Lung (tissue), 12 donors: ENCODE data around the gene OS9. TPM values are rescaled to one million over a fixed set of nuclear protein-coding genes. Genes with fewer than 3 reads are reported as not detected.

Experiments
- ATAC-seq: fragments of 200-7000 bp; cut with Tn5 transposase; one replicate; pipeline ENCODE4 v1.9.1; 2020; ENCODE audit warnings: moderate number of reproducible peaks; ENCODE audit not compliant: insufficient read depth, low FRiP score
- DNase-seq, 3 donors: peaks; one replicate each; pipeline ENCODE4 v3.0.0-alpha.2; 2013 to 2017
- H3K27ac ChIP-seq, 2 donors: one replicate each; pipeline ENCODE4 v1.5.1; 2013; ENCODE audit warnings: mild to moderate bottlenecking in 2 of 2, moderate library complexity in 2 of 2, control low read depth in 1 of 2, inconsistent platforms in 1 of 2, low read depth in 1 of 2, low read length in 1 of 2
- H3K27me3 ChIP-seq, 3 donors: one replicate each; pipeline ENCODE4 v1.5.1; 2013; ENCODE audit warnings: low read length in 2 of 3; ENCODE audit not compliant: control insufficient read depth in 3 of 3, insufficient read depth in 3 of 3
- H3K36me3 ChIP-seq, 4 donors: one replicate each; pipeline ENCODE4 v1.5.1; 2013; ENCODE audit warnings: low read length in 4 of 4, mild to moderate bottlenecking in 1 of 4, moderate library complexity in 1 of 4; ENCODE audit not compliant: control insufficient read depth in 4 of 4, insufficient read depth in 4 of 4
- H3K4me1 ChIP-seq, 5 donors: one replicate each; pipeline ENCODE4 v1.5.1; 2013; ENCODE audit warnings: low read length in 5 of 5, mild to moderate bottlenecking in 2 of 5, moderate library complexity in 1 of 5; ENCODE audit not compliant: control insufficient read depth in 5 of 5, insufficient read depth in 5 of 5
- H3K4me3 ChIP-seq: one replicate; pipeline ENCODE4 v1.5.1; 2013; ENCODE audit warnings: mild to moderate bottlenecking, control low read depth, moderate library complexity
- H3K9ac ChIP-seq, 2 donors: one replicate each; pipeline ENCODE4 v1.5.1; 2013; ENCODE audit warnings: low read length in 2 of 2, control low read depth in 1 of 2; ENCODE audit not compliant: insufficient read depth in 1 of 2
- H3K9me3 ChIP-seq, 4 donors: one replicate each; pipeline ENCODE4 v1.5.1; 2013; ENCODE audit warnings: low read length in 3 of 4, mild to moderate bottlenecking in 1 of 4, moderate library complexity in 1 of 4; ENCODE audit not compliant: control insufficient read depth in 4 of 4, insufficient read depth in 3 of 4
- CTCF ChIP-seq: IDR thresholded peaks from 2 replicates; pipeline ENCODE4 v1.5.1; 2012; ENCODE audit warnings: mild to moderate bottlenecking; ENCODE audit errors: control extremely low read depth, extremely low read depth
- WGBS, 2 donors: extraction: QIAGEN DNeasy Blood & Tissue Kit; methylation state at CpG; one replicate each; pipeline ENCODE4 v1.1.7; 2013; 5-methylcytosine and 5-hydroxymethylcytosine counted together
- polyA plus RNA-seq, 2 donors: library from polyadenylated mRNA; stranded (reverse); fragments of 200-250 nt; gene quantifications; one replicate each; pipeline ENCODE4 v1.2.1, GENCODE V29; 2013
- total RNA-seq, 2 donors: library from RNA; depleted of rRNA in 1 of 2; stranded (reverse); fragments of >200 nt in 1 of 2; gene quantifications; one replicate each; pipeline ENCODE4 v1.2.1, GENCODE V29; 2014 to 2021
- donor health status: control.
- donor health status: control.
- donor health status: Bipolar disorder and iron deficiency.
- donor health status: healthy.
- donor health status: DM: yes; HTN: yes; CAD: no.

The OS9 gene
- total and polyA plus RNA-seq, 4 donors, result 144 to 356 (median 249) TPM

GRCh38 chr12:57756406-57757341 is 62.7 kb downstream of the OS9 start:
- no peak for ATAC-seq
- H3K9ac ChIP-seq, result no peak overlapping the region
- WGBS, 2 donors, result 32 to 46% methylated on average over 22 of the region's 22 CpGs

DNA sequence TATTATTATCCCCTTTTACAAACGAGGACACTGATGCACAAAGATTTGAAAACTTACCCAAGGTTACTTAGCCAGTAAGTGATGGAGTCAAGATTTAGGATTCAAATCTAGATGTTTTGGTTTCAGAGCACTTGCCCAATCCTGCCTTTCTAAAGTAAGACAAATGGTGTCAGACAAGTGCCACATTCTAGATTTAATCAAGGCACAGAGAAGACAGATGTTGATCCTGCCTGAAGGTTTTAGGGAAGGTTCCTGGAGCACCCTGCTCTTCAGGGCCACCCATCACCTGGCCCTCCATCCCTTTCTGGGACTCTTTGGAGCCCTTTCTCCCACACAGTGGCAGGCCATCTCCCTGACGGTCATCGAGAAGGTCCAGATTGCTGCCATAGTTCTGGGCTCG is 63.8 kb downstream of the OS9 start:
- peaks cover 0 to 12% (median 0%) of the 10 kb centered on the region in 4 donors for H3K36me3 ChIP-seq
- H3K4me1 ChIP-seq, result peaks cover 5 to 27% (median 8%) of the 10 kb centered on the region in 5 donors
- no peak for TF ChIP-seq CTCF
- no peak overlapping the region for H3K9ac ChIP-seq
- 91 to 95% methylated on average over 4 of the region's 4 CpGs for WGBS, 2 donors
- ATAC-seq, result no peak
- DNase-seq, result no peak
- peaks cover 0 to 3% (median under 1%) of the 10 kb centered on the region in 3 donors for H3K27me3 ChIP-seq
- H3K4me3 ChIP-seq, result no peak overlapping the region
- peaks cover 0 to 5% (median 0%) of the 10 kb centered on the region in 4 donors for H3K9me3 ChIP-seq
- no peak overlapping the region for H3K27ac ChIP-seq

More at GRCh38 chr12:57756406-57757341, 62.7 kb downstream of the OS9 start:
- no peak overlapping the region for H3K4me3 ChIP-seq
- H3K27me3 ChIP-seq, result no peaks in the 10 kb centered on the region
- H3K27ac ChIP-seq, result no peak overlapping the region
- H3K4me1 ChIP-seq, result peaks cover 5 to 30% (median 8%) of the 10 kb centered on the region in 5 donors
- peak in 1 of 3 donors; percentile 41 for DNase-seq
- H3K9me3 ChIP-seq, result peaks cover 0 to 5% (median 0%) of the 10 kb centered on the region in 4 donors
- peaks cover 0 to 12% (median 2%) of the 10 kb centered on the region in 4 donors for H3K36me3 ChIP-seq
- TF ChIP-seq CTCF, result peak; percentile 24

- Histone ChIP-seq H3K9me3 (peaks cover 0 to 5% (median 0%) of the 10 kb centered on the region in 4 donors), H3K27me3 (peaks cover 0 to 13% (median 10%) of the 10 kb centered on the region in 3 donors), H3K4me3 (no peak overlapping the region), H3K27ac (no peak overlapping the region), H3K36me3 (peaks cover 0 to 12% (median 0%) of the 10 kb centered on the region in 4 donors), H3K4me1 (peaks cover 3 to 18% (median 5%) of the 10 kb centered on the region in 5 donors), H3K9ac (no peak overlapping the region)
- DNase-seq (no peak), ATAC-seq (no peak)
- WGBS, 2 donors, result 94 to 97% methylated on average over 25 of the region's 25 CpGs
- TF ChIP-seq CTCF, result no peak
Observed at GRCh38 chr12:57758552-57759359, 64.8 kb downstream of the OS9 start.
